HG03175 (cell line): ENCODE measurements around the gene MYD88.
"Not testable (repeated sequence)": the region's sequence is repeated elsewhere in the genome, so short reads cannot be mapped to it uniquely, and the experiment has no call there.

Experiments used
- ATAC-seq: cut with Tn5 transposase; IDR thresholded peaks from one replicate; pipeline ENCODE4 v1.9.1; 2021; ENCODE audit warnings: mild to moderate bottlenecking, moderate library complexity; ENCODE audit not compliant: unreplicated experiment

The MYD88 gene

GRCh38 chr3:38141173-38141951 is 2.9 kb downstream of the MYD88 start:
- ATAC-seq: no peak

GRCh38 chr3:38141952-38142273 is 3.5 kb downstream of the MYD88 start:
- ATAC-seq: no peak

- no peak for ATAC-seq
Observed at GRCh38 chr3:38142959-38143358, 4.5 kb downstream of the MYD88 start.

- ATAC-seq: no peak
Observed at GRCh38 chr3:38143511-38143910, 5.0 kb downstream of the MYD88 start.

GRCh38 chr3:38146504-38146903 is 8.0 kb downstream of the MYD88 start:
- ATAC-seq: no peak

- ATAC-seq: no peak
Observed at GRCh38 chr3:38147421-38147820, 9.0 kb downstream of the MYD88 start.

- ATAC-seq: no peak
Observed at GRCh38 chr3:38148311-38148882, 9.9 kb downstream of the MYD88 start.

- ATAC-seq: no peak
Observed at GRCh38 chr3:38149708-38150107, 11.2 kb downstream of the MYD88 start.

- no peak for ATAC-seq
Observed at GRCh38 chr3:38150780-38151528, 12.5 kb downstream of the MYD88 start.

- peak; percentile 57 for ATAC-seq
Observed at GRCh38 chr3:38151667-38152265, 13.3 kb downstream of the MYD88 start.

- no peak for ATAC-seq
Observed at GRCh38 chr3:38152609-38153008, 14.1 kb downstream of the MYD88 start.

- no peak for ATAC-seq
Observed at GRCh38 chr3:38153221-38153620, 14.8 kb downstream of the MYD88 start.

- ATAC-seq: no peak
Observed at GRCh38 chr3:38154033-38154494, 15.6 kb downstream of the MYD88 start.

- ATAC-seq: no peak
Observed at GRCh38 chr3:38154625-38155255, 16.3 kb downstream of the MYD88 start.

- ATAC-seq: no peak
Observed at GRCh38 chr3:38155825-38156224, 17.4 kb downstream of the MYD88 start.

- no peak for ATAC-seq
Observed at GRCh38 chr3:38157117-38157516, 18.7 kb downstream of the MYD88 start.

GRCh38 chr3:38157595-38157994 is 19.1 kb downstream of the MYD88 start:
- no peak for ATAC-seq

- no peak for ATAC-seq
Observed at GRCh38 chr3:38158472-38158871, 20.0 kb downstream of the MYD88 start.

GRCh38 chr3:38160704-38161103 is 22.2 kb downstream of the MYD88 start:
- ATAC-seq: not testable (repeated sequence)

GRCh38 chr3:38163117-38163840 is 24.8 kb downstream of the MYD88 start:
- ATAC-seq: no peak
